Liver (tissue), 3 donors: ENCODE results near the gene OST4.

Experiments used
- ATF3 ChIP-seq: IDR thresholded peaks from 2 replicates; pipeline ENCODE4 v1.6.1; 2016; ENCODE audit warnings: antibody characterized with exemption
- CTCF ChIP-seq: fragments of 150-350 bp; IDR thresholded peaks from 2 replicates; pipeline ENCODE4 v1.5.1; 2017; ENCODE audit warnings: improper control_type of control experiment, low read depth, low read length; ENCODE audit not compliant: missing input control
- HNF4A ChIP-seq, 2 donors: conservative IDR thresholded peaks; 2 replicates each; pipeline ENCODE4 v1.6.1; 2016; ENCODE audit warnings: antibody characterized with exemption in 2 of 2, mild to moderate bottlenecking in 2 of 2
- JUND ChIP-seq, 2 donors: IDR thresholded peaks; 2 replicates each; pipeline ENCODE4 v1.6.1; 2016; ENCODE audit warnings: antibody characterized with exemption in 2 of 2
- MAX ChIP-seq: IDR thresholded peaks from 2 replicates; pipeline ENCODE4 v1.6.1; 2016; ENCODE audit warnings: antibody characterized with exemption
- RAD21 ChIP-seq, 2 donors: IDR thresholded peaks; 2 replicates each; pipeline ENCODE4 v1.6.1; 2016; ENCODE audit warnings: antibody characterized with exemption in 2 of 2, mild to moderate bottlenecking in 2 of 2
- REST ChIP-seq: IDR thresholded peaks from 2 replicates; pipeline ENCODE4 v1.6.1; 2016; ENCODE audit warnings: antibody characterized with exemption, mild to moderate bottlenecking
- SP1 ChIP-seq: IDR thresholded peaks from 2 replicates; pipeline ENCODE4 v1.6.1; 2018; ENCODE audit warnings: antibody characterized with exemption, mild to moderate bottlenecking
- ZBTB33 ChIP-seq: IDR thresholded peaks from 2 replicates; pipeline ENCODE4 v1.6.1; 2016; ENCODE audit warnings: antibody characterized with exemption
- donor health status: healthy.
- donor health status: healthy.

GRCh38 chr2:27027211-27027651 is 44.2 kb downstream of the OST4 start:
- TF ChIP-seq SP1: no peak
- no peak for TF ChIP-seq CTCF
- no peak for TF ChIP-seq HNF4A (conservative IDR thresholded peaks at IDR 0.05)
- no peak for TF ChIP-seq ATF3
- no peak for TF ChIP-seq MAX
- TF ChIP-seq RAD21 (IDR thresholded peaks at IDR 0.05): no peak
- TF ChIP-seq ZBTB33: no peak
- TF ChIP-seq REST: no peak
- TF ChIP-seq JUND (IDR thresholded peaks at IDR 0.05): no peak
